HepG2 (cell line): ENCODE data around the gene MYCBPAP. TPM values are rescaled to one million over a fixed set of nuclear protein-coding genes. Genes with fewer than 3 reads are reported as not detected.
A peak's percentile ranks its signal among the peaks of the same experiment; 100 is the strongest.

Experiments
- ELF1 ChIP-seq: sonication (generic); formaldehyde crosslinking; IDR thresholded peaks from 2 replicates; pipeline ENCODE4 v1.4.0; 2020; ENCODE audit warnings: missing genetic modification reagents
- KLF9 ChIP-seq: IDR thresholded peaks from 2 replicates; pipeline ENCODE4 v1.6.1; 2016; ENCODE audit warnings: low read depth
- NFE2 ChIP-seq: sonication (generic); formaldehyde crosslinking; IDR thresholded peaks from 2 replicates; pipeline ENCODE4 v1.4.0; 2020; ENCODE audit warnings: missing genetic modification reagents
- ZNF335 ChIP-seq: sonication (generic); formaldehyde crosslinking; IDR thresholded peaks from 2 replicates; pipeline ENCODE4 v1.4.0; 2020; ENCODE audit warnings: missing genetic modification reagents
- ZNF572 ChIP-seq: sonication (generic); formaldehyde crosslinking; IDR thresholded peaks from 2 replicates; pipeline ENCODE4 v1.5.1; 2020; ENCODE audit warnings: mild to moderate bottlenecking, missing genetic modification reagents
- polyA plus RNA-seq, 8 experiments: library from polyadenylated mRNA; depleted of rRNA in 3 of 8; stranded (reverse) in 7 of 8; unstranded in 1 of 8; fragments of >200 nt; fragmentation: Illumina TruSeq in 4 of 8; extraction: Trizol in 4 of 8; gene quantifications; 2 replicates each; pipeline versions ENCODE4 v1.2.1 to v1.2.3, GENCODE V29; 2011 to 2016; ENCODE audit warnings: low read depth in 4 of 8, missing spikeins in 1 of 8, mixed read lengths in 1 of 8; ENCODE audit not compliant: insufficient read depth in 1 of 8
- total RNA-seq, 5 experiments: library from RNA; depleted of rRNA; stranded (reverse); fragments of >200 nt; fragmentation: Illumina TruSeq; extraction: Trizol; gene quantifications; 2 replicates each; pipeline ENCODE4 v1.2.3, GENCODE V29; 2016; ENCODE audit warnings: low read depth in 1 of 5
- TF ChIP-seq, protein P1 (sequence below): sonication (generic); formaldehyde crosslinking; IDR thresholded peaks from 2 replicates; pipeline ENCODE4 v1.5.0; 2020; ENCODE audit warnings: mild to moderate bottlenecking, missing genetic modification reagents
- TF ChIP-seq, protein P2 (sequence below): sonication (generic); formaldehyde crosslinking; IDR thresholded peaks from 2 replicates; pipeline ENCODE4 v1.4.0; 2020; ENCODE audit warnings: mild to moderate bottlenecking, missing genetic modification reagents
- TF ChIP-seq, protein P3 (sequence below): sonication (generic); formaldehyde crosslinking; IDR thresholded peaks from 2 replicates; pipeline ENCODE4 v1.4.0; 2020; ENCODE audit warnings: missing genetic modification reagents
- TF ChIP-seq, protein P4 (sequence below): sonication (generic); formaldehyde crosslinking; IDR thresholded peaks from 2 replicates; pipeline ENCODE4 v1.5.0; 2020; ENCODE audit warnings: mild to moderate bottlenecking, missing genetic modification reagents, borderline replicate concordance

The MYCBPAP gene
- total and polyA plus RNA-seq, 2 of the 13 experiments (the other 11 are each of a cell fraction or from before 2014, with no cell fraction given) = 0.22 to 0.24 TPM

DNA sequence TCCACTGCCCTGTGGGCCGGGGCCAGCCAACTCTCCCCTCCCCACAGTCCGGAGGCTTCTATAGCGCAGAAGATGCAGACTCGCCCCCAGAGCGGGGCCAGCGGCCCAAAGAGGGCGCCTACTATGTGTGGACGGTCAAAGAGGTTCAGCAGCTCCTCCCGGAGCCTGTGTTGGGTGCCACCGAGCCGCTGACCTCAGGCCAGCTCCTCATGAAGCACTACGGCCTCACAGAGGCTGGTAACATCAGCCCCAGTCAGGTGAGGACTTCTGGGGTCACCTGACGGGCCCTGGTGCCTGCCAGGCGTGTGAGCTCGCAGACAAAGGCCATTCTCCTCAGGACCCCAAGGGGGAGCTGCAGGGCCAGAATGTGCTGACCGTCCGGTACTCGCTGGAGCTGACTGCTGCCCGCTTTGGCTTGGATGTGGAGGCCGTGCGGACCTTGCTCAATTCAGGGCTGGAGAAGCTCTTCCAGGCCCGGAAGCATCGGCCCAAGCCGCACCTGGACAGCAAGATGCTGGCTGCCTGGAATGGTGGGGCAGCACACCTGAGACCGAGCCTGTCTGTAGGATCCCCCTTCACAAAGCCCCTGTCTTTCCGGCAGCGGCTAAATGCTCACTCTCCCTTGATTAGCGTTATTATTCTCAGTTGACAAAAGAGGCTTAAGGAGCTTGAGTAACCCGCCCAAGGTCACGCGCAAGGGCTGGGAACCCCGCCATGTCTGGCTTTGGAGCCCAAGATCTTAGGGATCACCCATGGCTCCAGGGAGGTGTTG, 42.6 kb downstream of the MYCBPAP start (continued):
- TF ChIP-seq, protein P1, sequence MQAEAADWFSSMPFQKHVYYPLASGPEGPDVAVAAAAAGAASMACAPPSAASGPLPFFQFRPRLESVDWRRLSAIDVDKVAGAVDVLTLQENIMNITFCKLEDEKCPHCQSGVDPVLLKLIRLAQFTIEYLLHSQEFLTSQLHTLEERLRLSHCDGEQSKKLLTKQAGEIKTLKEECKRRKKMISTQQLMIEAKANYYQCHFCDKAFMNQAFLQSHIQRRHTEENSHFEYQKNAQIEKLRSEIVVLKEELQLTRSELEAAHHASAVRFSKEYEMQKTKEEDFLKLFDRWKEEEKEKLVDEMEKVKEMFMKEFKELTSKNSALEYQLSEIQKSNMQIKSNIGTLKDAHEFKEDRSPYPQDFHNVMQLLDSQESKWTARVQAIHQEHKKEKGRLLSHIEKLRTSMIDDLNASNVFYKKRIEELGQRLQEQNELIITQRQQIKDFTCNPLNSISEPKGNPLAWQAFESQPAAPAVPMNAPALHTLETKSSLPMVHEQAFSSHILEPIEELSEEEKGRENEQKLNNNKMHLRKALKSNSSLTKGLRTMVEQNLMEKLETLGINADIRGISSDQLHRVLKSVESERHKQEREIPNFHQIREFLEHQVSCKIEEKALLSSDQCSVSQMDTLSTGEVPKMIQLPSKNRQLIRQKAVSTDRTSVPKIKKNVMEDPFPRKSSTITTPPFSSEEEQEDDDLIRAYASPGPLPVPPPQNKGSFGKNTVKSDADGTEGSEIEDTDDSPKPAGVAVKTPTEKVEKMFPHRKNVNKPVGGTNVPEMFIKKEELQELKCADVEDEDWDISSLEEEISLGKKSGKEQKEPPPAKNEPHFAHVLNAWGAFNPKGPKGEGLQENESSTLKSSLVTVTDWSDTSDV = no peak
- TF ChIP-seq, protein P2, sequence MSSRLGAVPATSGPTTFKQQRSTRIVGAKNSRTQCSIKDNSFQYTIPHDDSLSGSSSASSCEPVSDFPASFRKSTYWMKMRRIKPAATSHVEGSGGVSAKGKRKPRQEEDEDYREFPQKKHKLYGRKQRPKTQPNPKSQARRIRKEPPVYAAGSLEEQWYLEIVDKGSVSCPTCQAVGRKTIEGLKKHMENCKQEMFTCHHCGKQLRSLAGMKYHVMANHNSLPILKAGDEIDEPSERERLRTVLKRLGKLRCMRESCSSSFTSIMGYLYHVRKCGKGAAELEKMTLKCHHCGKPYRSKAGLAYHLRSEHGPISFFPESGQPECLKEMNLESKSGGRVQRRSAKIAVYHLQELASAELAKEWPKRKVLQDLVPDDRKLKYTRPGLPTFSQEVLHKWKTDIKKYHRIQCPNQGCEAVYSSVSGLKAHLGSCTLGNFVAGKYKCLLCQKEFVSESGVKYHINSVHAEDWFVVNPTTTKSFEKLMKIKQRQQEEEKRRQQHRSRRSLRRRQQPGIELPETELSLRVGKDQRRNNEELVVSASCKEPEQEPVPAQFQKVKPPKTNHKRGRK (CRISPR knock-in tag) = no peak
- TF ChIP-seq ELF1 (CRISPR knock-in tag) (no peak), ZNF335 (CRISPR knock-in tag) (no peak), ZNF572 (CRISPR knock-in tag) (peak; percentile 55; the same call in 1 of the 2 replicates), KLF9 (CRISPR knock-in tag) (0 out of 2 replicates have a peak, but pooled peaks have one; percentile 40), NFE2 (CRISPR knock-in tag) (no peak)
- TF ChIP-seq, protein P3, sequence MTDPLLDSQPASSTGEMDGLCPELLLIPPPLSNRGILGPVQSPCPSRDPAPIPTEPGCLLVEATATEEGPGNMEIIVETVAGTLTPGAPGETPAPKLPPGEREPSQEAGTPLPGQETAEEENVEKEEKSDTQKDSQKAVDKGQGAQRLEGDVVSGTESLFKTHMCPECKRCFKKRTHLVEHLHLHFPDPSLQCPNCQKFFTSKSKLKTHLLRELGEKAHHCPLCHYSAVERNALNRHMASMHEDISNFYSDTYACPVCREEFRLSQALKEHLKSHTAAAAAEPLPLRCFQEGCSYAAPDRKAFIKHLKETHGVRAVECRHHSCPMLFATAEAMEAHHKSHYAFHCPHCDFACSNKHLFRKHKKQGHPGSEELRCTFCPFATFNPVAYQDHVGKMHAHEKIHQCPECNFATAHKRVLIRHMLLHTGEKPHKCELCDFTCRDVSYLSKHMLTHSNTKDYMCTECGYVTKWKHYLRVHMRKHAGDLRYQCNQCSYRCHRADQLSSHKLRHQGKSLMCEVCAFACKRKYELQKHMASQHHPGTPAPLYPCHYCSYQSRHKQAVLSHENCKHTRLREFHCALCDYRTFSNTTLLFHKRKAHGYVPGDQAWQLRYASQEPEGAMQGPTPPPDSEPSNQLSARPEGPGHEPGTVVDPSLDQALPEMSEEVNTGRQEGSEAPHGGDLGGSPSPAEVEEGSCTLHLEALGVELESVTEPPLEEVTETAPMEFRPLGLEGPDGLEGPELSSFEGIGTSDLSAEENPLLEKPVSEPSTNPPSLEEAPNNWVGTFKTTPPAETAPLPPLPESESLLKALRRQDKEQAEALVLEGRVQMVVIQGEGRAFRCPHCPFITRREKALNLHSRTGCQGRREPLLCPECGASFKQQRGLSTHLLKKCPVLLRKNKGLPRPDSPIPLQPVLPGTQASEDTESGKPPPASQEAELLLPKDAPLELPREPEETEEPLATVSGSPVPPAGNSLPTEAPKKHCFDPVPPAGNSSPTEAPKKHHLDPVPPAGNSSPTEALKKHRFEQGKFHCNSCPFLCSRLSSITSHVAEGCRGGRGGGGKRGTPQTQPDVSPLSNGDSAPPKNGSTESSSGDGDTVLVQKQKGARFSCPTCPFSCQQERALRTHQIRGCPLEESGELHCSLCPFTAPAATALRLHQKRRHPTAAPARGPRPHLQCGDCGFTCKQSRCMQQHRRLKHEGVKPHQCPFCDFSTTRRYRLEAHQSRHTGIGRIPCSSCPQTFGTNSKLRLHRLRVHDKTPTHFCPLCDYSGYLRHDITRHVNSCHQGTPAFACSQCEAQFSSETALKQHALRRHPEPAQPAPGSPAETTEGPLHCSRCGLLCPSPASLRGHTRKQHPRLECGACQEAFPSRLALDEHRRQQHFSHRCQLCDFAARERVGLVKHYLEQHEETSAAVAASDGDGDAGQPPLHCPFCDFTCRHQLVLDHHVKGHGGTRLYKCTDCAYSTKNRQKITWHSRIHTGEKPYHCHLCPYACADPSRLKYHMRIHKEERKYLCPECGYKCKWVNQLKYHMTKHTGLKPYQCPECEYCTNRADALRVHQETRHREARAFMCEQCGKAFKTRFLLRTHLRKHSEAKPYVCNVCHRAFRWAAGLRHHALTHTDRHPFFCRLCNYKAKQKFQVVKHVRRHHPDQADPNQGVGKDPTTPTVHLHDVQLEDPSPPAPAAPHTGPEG (CRISPR knock-in tag) = no peak
- TF ChIP-seq, protein P4, sequence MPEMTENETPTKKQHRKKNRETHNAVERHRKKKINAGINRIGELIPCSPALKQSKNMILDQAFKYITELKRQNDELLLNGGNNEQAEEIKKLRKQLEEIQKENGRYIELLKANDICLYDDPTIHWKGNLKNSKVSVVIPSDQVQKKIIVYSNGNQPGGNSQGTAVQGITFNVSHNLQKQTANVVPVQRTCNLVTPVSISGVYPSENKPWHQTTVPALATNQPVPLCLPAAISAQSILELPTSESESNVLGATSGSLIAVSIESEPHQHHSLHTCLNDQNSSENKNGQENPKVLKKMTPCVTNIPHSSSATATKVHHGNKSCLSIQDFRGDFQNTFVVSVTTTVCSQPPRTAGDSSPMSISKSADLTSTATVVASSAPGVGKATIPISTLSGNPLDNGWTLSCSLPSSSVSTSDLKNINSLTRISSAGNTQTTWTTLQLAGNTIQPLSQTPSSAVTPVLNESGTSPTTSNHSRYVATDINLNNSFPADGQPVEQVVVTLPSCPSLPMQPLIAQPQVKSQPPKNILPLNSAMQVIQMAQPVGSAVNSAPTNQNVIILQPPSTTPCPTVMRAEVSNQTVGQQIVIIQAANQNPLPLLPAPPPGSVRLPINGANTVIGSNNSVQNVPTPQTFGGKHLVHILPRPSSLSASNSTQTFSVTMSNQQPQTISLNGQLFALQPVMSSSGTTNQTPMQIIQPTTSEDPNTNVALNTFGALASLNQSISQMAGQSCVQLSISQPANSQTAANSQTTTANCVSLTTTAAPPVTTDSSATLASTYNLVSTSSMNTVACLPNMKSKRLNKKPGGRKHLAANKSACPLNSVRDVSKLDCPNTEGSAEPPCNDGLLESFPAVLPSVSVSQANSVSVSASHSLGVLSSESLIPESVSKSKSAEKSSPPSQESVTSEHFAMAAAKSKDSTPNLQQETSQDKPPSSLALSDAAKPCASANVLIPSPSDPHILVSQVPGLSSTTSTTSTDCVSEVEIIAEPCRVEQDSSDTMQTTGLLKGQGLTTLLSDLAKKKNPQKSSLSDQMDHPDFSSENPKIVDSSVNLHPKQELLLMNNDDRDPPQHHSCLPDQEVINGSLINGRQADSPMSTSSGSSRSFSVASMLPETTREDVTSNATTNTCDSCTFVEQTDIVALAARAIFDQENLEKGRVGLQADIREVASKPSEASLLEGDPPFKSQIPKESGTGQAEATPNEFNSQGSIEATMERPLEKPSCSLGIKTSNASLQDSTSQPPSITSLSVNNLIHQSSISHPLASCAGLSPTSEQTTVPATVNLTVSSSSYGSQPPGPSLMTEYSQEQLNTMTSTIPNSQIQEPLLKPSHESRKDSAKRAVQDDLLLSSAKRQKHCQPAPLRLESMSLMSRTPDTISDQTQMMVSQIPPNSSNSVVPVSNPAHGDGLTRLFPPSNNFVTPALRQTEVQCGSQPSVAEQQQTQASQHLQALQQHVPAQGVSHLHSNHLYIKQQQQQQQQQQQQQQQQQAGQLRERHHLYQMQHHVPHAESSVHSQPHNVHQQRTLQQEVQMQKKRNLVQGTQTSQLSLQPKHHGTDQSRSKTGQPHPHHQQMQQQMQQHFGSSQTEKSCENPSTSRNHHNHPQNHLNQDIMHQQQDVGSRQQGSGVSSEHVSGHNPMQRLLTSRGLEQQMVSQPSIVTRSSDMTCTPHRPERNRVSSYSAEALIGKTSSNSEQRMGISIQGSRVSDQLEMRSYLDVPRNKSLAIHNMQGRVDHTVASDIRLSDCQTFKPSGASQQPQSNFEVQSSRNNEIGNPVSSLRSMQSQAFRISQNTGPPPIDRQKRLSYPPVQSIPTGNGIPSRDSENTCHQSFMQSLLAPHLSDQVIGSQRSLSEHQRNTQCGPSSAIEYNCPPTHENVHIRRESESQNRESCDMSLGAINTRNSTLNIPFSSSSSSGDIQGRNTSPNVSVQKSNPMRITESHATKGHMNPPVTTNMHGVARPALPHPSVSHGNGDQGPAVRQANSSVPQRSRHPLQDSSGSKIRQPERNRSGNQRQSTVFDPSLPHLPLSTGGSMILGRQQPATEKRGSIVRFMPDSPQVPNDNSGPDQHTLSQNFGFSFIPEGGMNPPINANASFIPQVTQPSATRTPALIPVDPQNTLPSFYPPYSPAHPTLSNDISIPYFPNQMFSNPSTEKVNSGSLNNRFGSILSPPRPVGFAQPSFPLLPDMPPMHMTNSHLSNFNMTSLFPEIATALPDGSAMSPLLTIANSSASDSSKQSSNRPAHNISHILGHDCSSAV (CRISPR knock-in tag) = no peak
